ENCODE data around the gene ADAMTS16. TPM values are rescaled to one million over a fixed set of nuclear protein-coding genes. Genes with fewer than 3 reads are reported as not detected.
A peak's percentile ranks its signal among the peaks of the same experiment; 100 is the strongest.

The ADAMTS16 gene
- total RNA-seq, 1 donor: not detected

DNA sequence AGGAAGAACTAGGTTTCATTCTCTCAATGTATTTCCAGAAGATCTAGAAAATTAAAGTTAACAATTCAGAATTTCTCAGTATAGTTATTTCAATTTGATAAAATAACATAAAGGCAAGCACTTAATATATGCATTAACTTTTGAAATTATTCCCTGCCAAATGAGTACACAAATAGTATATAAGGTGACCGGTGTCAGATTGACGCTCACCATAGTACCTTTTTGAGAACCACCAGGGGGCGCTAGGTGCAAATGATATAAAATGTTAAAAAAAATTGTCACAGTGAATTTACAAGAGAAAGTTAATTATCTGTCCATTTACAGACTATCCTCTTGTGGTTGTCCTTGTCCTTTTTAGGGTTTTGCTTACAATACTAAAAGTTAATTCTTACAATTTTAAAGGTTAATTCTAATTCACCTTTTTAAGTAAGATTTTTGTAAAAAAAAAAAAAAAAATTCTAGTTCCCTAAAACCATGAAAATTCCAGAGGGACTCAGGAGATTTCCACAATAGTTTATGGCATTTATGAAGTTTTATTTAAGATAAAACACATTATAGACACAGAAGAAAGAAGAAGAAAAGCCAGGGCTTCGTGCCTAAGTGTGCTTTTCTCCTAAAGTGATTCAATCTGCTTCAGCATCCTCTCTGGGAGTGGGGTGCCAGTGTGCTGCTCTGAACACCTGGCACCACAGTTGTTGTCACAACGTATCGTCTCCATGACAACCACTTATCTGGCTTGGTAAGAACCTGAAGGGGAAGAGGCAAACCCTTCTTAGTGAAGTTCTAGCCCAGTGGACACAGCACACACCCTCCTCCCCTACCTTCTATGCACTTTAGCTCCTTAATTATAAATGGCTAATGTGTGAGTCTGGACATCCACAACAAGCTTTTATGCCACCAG is 1.7 kb downstream of the ADAMTS16 start:
- DNase-seq (ENCODE audit: low read depth in 2 of 3, low spot score in 2 of 3): peak; percentile 13 to 76 (median 58)

DNA sequence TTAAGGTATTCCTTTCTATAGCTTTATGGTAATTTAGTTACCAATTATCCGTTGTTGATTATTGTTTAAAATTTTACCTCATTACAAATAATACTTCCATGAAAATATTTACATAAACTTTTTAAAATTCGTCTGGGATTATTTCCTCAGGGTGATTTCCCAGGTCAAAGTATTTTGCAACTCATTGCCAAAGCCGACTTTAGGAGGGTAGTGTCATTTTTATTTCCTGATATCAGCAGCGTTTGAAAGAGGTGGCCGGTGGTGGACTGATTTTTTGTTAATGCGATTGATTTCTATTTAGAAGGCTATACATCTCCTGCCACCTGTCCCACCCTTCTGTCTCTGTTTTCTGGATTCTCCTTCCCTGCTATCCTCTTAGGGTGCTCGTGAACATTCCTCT is 4.3 kb downstream of the ADAMTS16 start:
- DNase-seq (ENCODE audit: low read depth in 2 of 3, low spot score in 2 of 3): no peak

DNA sequence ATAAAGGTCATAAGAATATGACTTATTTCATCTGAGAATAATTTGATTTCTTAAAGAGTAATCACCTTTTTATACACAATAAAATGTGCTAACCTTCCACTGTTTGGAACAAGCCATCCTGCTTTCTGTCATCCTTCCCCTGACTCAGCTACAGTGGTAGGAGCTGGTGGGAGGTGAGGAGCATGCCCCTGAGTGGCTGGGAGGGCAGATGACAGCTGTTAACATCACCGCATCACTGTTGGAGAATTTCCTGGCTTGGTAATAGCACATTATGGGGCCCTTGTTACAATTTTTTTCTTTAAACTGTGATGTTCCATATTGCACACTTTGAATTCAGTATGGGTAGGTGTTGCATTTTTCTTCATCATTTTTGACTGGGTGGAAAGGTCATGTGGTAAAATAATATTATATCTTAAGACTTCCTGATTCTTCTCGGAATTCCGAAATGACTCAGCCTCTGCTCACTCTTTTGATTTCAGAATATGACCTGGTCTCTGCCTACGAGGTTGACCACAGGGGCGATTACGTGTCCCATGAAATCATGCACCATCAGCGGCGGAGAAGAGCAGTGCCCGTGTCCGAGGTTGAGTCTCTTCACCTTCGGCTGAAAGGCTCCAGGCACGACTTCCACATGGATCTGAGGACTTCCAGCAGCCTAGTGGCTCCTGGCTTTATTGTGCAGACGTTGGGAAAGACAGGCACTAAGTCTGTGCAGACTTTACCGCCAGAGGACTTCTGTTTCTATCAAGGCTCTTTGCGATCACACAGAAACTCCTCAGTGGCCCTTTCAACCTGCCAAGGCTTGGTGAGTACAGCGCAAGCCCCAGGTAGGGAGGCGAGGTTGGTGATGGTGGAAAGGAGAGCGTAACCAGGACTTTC is 5.8 kb downstream of the ADAMTS16 start:
- DNase-seq (ENCODE audit: low read depth in 2 of 3, low spot score in 2 of 3): no peak

DNA sequence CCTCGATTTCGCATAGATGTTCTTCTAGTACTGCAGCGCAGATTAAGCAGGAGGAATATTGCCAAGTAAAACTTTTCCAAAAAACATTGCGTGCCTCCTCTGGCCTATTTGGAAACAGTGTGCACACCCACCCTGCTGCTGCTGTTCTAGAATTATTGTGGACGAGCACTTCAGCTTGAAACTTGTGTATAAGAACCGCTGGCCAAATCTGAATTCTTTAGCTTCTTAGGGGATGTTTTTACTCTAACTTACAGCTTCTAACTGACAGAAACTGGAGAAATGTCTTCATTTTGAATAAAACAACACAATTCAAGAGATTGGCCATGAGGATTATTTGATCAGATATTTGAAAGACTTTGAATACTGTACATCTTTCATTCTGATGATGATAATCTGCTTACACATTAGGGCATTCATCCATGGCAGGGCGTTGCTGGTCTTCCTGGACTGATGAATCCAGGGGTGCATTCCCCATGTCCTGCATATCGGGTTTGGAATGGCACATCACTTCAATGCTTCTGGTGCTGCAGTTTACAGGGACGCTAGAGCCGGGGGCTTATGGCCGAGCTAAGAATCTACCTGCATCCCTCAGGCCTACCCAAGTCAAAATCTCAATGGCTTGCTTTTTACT is 6.5 kb downstream of the ADAMTS16 start:
- DNase-seq (ENCODE audit: low read depth in 2 of 3, low spot score in 2 of 3): no peak

DNA sequence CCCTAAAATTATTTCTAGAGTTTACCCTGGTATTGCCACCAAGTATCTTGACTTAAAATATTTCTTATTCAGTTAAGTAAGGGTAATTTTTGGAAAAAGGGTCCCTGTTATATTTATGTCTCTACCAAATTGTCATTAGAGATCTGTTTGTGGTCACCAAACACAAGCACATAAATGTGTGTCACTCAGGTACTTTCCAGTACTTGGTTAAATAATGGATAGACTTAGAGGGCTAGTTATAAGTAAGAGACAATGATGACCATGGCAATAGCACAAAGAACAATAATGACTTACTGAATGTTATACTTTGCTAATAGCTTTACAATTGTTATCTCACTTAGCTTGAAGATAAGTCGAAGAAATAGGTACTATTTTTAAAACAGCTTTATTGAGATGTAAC is 9.0 kb downstream of the ADAMTS16 start:
- no peak for DNase-seq (ENCODE audit: low read depth in 2 of 3, low spot score in 2 of 3)

DNA sequence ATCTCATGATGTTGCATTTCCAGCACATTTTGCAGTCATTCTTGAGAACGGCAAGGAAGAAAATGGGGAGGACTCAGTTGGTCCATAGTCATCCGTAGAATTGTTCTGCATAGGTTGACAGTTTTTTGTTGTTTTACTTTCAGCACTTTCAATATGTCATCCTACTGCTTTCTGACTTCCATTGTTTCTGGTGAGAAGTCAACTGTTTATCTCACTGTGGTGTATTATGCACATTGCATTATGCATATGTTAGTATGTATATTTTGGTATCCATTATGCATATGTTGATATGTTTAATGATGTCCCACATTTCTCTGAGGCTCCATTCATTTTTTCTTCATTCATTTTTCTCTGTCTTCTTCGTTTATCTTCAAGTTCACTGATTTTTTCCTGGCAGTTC is 10.5 kb downstream of the ADAMTS16 start:
- no peak for DNase-seq (ENCODE audit: low read depth in 2 of 3, low spot score in 2 of 3)

DNA sequence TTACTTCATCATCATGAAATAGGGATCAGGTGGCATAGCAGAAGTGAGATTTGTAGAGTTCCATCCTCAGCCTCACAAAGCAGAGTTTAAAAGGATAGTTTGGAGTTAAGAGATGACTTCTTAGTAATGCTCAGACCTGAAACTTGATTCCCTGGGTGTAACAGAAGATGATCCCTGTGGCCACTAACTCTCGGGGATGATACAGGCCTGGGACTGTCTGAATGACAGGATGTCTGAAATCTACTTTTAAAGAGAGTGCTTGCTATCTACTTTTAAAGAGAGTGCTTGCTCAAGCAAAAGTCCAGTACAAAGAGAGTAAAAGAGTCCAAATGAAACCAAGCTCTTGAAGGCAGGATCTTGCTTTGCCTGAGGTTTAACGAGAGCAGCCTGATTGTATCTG is 14.6 kb downstream of the ADAMTS16 start:
- no peak for DNase-seq (ENCODE audit: low read depth in 2 of 3, low spot score in 2 of 3)

DNA sequence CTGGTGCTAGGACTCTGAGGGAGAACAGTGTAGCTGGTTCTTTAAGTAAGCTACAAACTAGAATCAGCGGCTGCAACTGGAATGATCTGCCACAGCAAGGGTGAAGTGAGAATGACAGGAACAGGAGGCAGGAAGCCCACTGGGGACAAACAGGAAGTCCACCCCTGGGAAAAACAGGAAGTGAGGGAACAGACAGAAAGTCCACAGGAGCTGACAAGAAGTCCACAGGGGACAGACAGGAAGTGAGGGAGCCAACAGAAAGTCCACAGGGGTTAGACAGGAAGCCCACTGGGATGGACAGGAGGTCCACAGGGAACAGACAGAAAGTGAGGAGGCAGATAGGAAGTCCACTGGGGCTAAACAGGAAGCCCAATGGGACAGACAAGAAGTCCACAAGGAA is 15.5 kb downstream of the ADAMTS16 start:
- DNase-seq (ENCODE audit: low read depth in 2 of 3, low spot score in 2 of 3): no peak

DNA sequence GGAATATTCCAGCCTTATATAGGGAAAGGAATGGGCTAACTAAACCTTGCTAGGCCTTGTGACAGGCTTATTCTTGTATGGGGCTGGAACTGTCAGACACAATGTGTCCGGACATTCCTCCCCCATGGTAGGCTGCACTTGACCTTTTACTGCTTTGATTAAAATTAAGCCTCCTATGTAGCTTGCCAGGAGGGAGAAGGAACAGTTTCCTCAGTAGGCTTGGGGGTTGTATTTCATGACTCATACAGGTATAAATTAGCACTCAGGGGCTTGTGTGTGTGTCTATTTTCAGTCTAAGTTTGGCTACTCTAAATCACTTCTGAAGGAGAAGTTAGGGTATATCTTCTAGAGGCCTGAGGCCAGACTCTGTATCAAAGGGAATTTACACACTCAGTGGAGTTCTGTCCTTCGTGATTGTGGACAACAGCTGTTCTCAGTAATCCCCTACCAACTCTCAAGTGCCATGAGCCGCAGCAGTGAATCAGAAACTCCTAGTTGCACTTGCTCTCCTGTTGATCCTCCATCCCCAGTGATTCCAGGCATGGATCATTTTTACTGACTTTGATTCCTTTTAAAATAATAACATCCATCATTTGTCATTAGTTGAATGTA is 16.4 kb downstream of the ADAMTS16 start:
- DNase-seq (ENCODE audit: low read depth in 2 of 3, low spot score in 2 of 3): no peak

DNA sequence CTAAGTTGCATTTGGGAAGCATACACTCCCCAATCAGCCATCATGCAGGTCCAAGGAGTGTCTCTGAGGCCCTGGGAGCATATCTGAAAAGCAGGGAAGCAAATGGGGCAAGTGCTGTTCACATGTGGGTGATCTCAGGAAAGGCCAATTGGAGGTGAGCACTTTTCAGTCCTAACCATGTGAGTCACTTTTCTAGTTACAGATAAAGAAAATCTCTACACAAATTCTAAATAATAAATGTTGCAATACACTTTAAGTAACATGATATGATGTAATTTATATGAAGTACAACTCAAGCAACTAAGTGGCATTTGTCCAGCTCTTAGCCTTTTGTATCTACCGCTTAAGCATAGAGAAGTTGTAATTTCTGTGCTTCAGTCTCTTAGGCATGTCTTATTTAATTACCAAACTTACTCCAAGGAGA is 18.4 kb downstream of the ADAMTS16 start:
- DNase-seq (ENCODE audit: low read depth in 2 of 3, low spot score in 2 of 3): no peak

DNA sequence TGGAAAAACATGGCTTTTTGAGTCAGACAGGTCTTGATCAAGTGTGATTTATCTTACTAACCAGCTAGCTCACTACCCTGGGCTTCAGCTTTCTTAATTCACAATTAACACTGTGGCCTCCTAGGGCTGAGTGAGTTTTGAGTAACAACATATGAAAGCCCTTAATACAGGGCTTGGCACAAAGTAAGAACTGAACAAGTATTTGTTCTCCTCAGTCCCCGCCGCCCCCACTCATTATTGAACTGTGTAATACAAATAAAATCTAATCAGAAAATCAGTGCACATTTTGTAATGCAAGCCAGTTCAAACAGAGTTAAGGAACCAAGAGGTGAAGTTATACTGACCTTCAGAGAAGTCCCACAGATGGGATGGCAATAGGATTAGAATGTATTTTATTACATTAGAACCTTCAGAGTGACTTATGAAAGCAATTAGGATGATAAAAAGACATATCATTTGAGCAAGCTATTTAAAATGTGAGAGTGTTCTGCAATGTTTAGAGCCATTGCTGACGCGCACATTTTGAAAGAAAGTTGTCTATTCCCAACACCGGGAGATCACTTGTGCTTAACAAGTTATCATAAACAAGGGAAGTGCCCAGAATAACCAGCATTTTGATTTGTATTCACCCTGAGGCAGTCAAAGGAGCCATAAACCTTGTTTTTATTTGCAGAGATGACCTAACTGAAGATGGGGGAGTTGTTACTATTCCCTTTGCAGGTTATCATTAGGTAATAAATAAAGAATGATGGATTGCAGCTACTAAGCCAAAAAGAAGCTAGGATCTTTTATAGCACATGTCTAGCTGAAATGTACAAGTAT is 19.4 kb downstream of the ADAMTS16 start:
- no peak for DNase-seq (ENCODE audit: low read depth in 2 of 3, low spot score in 2 of 3)

DNA sequence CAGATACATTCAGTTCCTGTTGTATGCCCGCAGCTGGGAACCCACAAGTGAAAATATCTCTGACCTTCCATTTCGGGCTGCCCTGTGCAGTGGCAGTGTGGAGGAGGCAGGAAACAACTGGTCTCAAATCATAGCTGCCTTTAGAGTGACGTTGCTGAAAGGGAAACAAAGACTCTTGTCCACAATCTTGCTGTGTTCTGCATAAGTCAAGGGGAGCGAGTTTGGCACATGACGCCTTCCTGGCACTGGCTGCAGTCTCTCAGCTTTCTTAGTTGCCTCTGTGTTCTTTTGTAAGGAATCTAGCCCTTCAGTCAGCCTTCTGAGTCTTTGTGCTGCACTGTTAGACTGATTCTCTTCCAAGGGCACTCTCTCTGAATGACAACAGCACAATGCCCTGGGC is 24.0 kb downstream of the ADAMTS16 start:
- no peak for DNase-seq (ENCODE audit: low read depth in 2 of 3, low spot score in 2 of 3)

DNA sequence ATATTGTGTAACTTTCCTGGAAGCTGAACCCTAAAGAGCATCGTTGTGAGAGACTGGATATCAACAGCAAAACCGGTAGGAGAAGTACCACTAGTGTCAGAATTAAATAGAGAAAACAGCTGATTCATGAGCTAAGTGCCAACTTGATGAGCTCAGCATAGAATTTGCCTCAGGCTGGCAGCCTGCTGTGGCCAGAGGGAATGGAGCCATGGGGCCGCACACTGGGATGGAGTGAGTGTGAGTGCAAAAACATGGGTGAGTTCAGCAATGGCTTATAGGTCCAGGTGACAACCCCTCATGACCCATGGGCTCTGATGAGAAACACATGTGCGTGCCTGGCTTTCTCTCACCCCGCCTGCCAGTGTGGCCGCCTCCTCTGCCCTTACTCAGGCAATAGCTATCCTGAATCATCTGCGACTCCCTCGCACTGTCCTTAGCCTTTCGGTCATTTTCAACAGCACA is 25.4 kb downstream of the ADAMTS16 start:
- DNase-seq (ENCODE audit: low read depth in 2 of 3, low spot score in 2 of 3): no peak

DNA sequence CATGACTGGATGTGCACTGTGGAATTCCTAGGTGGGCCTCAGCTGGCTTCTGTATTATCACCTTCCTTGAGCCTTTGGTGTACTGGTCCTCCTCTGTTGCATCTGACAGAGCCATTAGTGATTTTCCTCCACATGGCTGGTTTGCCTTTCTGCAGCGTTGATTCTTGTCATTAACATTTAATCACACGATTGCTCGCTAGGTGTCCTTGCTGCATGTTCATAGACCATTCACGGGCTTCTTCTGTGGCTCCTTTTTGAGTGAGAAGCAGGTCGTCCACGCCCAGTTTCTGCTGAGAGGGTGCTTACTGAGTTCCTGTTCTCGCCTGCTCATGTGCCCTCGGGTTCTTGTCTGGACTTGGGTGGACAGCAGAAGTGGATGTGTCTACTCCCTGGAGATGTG is 29.3 kb downstream of the ADAMTS16 start:
- no peak for DNase-seq (ENCODE audit: low read depth in 2 of 3, low spot score in 2 of 3)

DNA sequence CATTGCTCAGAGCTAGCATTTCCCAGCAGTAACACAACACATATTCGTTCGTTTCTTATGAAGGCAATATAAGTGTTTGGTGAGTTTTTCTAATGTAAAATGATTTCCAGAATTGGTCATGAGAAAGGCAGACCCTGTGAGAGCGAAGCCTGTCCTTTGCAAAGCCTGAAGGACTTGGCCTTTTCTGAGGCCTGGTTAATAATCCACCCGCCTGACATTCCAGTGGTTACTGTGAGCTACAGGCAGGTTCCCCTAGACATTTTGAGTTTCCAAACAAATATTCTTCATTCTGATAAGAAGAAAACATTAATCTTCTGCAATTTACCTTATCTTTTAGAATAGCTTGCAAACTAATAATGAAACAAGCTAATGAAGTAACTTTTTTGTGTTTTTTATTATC is 38.0 kb downstream of the ADAMTS16 start:
- DNase-seq (ENCODE audit: low read depth in 2 of 3, low spot score in 2 of 3): no peak

DNA sequence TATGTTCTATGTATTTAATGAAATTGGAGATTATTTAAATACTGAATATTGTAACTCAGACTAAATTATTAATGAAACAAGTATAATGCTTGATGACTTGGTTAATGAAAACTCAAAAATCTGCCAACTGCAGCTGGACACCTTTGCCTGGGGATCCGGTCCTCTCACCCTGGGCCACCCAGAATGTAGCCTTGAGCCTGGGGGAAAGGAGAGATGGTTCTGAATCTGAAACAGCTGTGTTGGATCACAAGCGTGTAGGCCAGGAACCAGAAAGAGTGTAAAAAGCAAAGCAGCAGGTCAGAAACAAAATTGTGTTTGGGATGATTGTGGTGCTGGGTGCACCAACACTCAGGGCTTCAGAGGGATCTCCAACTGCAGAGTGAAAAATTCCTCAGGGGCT is 38.5 kb downstream of the ADAMTS16 start:
- DNase-seq (ENCODE audit: low read depth in 2 of 3, low spot score in 2 of 3): no peak

DNA sequence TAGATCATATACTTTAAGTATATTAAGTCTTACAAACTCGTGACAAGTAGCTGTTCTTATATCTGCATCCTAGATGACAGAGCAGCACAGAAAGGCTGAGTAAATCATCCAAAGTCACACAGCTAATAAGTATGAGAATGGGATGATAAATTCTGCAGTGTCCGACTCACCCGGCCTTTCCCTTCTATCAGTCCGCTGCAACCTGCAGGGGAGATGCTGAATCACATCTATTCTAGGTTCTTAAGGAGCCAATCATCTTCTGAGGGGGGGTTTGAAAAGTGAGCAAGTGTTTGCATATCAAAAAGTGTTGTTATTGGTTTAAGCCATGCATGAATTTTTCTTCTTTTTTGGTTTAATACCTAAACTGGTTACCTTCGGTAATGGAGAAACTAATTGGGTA is 38.9 kb downstream of the ADAMTS16 start:
- DNase-seq (ENCODE audit: low read depth in 2 of 3, low spot score in 2 of 3): no peak

DNA sequence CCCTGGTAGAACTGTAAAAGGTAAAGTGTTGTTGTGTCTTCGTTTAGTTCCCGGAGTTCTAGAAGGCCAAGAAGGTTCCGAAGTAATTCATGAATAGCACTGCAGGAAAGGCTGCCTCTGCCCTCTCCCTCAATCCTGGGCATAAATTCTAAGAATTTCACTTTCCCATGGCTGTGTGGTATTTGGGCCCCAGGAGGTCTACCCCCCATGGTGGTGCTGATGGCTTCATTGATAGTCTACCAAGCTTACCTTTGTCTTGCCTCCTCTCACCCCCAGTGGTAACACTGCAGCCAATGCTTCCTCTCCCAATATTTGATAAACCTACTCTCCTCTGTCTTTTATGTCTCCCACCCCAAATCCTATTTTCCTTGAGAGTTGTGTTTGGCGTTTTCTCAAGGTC is 39.5 kb downstream of the ADAMTS16 start:
- no peak for DNase-seq (ENCODE audit: low read depth in 2 of 3, low spot score in 2 of 3)

DNA sequence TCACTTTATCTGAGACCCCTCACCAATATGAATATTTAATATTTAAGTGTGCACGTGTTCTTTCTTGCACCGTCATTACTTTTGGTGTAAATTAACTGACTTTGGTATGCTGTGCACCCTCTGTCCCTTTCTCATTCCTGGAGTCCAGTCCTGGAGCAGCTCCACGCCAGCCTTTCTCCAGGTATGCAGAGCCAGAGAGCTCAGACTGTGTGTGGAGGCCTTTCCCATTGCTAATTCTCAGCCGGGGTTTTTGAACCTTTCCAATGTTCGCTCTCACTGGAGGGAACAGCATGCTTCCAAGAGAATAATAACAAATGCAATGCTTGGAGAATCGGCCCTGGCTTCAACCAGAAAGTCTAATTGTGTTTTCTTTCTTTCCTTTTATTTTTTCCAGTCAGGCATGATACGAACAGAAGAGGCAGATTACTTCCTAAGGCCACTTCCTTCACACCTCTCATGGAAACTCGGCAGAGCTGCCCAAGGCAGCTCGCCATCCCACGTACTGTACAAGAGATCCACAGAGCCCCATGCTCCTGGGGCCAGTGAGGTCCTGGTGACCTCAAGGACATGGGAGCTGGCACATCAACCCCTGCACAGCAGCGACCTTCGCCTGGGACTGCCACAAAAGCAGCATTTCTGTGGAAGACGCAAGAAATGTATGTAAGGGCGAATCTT is 41.7 kb downstream of the ADAMTS16 start:
- no peak for DNase-seq (ENCODE audit: low read depth in 2 of 3, low spot score in 2 of 3)

Data from hematopoietic multipotent progenitor cell (in vitro differentiated cells).